ENCODE data around the gene IQSEC3. TPM values are rescaled to one million over a fixed set of nuclear protein-coding genes. Genes with fewer than 3 reads are reported as not detected.

The IQSEC3 gene
- total RNA-seq, 1 donor from 2014 or later: 4.5 TPM

DNA sequence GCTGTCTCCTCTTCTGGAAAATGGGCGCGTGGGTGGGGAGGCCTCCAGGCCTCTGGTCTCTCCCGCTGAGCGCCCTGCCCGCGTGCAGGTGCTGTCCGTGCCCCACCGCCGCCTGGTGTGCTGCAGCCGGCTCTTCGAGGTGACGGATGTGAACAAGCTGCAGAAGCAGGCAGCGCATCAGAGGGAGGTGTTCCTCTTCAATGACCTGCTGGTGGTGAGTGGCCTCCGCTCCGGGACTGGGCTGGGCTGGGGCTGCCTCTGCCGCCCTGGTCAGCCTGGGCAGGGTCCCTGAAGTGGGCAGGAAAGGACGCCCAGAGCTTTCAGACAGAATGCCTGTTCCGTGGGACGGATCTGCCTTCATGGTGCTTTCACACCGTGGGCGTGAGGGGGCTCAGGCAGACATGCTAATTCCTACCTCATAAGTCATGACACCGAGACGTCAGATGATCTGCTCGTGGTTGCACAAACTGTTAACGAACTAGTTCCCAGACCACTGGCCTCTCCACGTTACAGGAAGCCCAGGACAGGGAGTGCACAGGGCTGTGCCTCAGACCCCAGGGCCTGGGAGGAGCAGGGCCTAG lies 96.9 kb downstream of the IQSEC3 start:
- DNase-seq: no peak

DNA sequence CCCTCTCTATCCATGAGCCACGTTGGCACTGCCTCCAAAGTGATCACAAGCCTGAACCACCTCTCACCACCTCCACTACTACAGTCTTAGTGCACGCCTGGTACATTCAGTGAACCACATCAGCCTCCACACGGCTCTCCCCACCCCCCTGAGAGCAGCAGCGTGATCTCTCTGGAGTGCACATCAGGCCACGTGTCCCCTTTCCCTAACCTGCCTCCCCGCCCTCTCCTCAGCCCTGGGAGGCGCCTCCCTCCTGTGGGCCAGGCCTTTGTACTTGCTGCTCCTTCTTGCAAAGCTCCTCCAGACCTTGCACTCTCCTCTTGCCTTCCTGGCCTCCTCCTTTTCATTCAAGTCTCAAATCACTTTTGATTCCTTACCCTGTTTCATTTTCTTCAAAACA lies 97.6 kb downstream of the IQSEC3 start:
- no peak for DNase-seq

DNA sequence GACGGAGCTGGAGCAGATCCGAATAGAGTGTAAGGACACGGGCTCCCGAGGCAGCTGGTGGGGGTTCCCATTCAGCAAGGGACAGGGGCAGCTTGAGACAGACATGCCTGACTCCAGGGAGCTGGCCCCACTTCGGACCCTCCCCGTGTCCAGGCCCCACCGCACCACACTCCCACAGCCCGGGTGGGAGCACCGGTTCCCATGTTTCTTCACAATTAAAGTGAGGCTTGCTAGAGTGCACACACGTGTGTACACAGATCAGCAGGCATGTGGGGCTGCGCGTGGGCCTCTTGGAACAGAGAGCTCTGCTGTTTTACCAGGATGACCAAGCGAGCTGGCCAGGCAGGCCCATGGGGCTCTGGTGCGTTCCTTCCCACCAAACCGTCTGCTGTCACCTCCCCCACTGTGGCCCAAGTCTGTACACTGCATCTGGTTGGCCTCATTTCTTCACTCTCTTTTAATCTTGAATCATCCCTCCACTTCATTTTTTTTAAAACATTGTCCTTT lies 99.3 kb downstream of the IQSEC3 start:
- no peak for DNase-seq

DNA sequence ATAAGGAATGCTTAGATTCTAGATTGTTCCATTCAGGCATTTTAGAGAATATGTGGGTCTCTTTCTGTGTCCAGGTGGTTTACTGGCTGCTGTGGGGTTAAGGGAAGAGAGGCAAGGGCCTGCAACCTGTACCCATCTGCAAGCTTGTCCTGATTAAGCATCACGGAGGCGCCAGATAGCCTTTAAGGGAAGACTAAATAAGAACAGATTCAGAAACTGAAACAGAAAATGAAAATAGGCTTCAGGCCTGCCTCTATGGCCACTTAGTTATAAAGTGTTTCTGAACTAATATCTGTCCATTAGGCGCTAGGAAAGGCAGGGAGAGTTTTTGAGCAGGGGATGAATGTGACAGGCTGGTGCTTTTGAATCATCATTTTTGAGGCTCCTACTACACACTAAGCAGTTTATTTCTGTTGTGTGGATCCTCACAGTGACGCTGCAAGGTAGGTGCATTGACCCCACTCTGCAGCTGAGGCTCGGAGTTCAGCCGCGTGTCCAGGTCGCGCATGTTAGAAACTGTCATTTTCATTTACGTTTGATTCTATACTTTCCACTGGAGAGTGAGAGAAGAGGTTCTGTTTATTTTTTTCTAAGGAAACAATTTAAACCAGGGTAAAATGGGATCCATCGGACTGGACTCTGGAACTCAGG lies 100.0 kb downstream of the IQSEC3 start:
- DNase-seq: no peak

DNA sequence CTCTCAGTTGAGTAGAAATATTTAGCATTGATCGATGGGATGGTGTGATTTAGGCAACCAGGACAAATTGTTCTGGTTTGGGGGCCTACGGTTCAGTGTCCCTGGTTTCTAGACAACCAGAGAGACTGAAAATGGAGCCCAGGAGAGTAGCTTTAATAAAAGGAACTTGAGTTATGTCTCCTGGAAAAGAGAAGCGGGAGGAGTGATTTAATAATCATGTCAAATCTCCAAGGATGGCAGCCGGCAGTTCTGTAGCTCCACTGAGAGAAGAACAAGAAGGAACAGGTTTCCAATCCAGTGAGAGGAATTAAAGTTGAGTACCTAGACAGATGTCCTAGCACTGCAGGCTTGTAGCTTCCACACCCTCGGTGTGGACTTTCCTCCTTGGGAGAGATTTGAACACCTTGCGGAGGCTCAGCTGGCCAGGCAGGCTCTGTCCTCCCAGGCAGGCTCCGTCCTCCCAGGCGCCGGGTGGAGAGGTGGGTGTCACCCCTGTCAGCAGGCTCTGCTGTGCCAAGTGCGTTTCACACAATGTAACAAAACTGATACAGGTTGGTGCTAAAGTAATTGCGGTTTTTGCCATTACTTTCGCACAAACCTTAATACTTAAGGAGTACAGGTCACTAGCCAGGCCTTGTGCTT lies 101.5 kb downstream of the IQSEC3 start:
- no peak for DNase-seq

DNA sequence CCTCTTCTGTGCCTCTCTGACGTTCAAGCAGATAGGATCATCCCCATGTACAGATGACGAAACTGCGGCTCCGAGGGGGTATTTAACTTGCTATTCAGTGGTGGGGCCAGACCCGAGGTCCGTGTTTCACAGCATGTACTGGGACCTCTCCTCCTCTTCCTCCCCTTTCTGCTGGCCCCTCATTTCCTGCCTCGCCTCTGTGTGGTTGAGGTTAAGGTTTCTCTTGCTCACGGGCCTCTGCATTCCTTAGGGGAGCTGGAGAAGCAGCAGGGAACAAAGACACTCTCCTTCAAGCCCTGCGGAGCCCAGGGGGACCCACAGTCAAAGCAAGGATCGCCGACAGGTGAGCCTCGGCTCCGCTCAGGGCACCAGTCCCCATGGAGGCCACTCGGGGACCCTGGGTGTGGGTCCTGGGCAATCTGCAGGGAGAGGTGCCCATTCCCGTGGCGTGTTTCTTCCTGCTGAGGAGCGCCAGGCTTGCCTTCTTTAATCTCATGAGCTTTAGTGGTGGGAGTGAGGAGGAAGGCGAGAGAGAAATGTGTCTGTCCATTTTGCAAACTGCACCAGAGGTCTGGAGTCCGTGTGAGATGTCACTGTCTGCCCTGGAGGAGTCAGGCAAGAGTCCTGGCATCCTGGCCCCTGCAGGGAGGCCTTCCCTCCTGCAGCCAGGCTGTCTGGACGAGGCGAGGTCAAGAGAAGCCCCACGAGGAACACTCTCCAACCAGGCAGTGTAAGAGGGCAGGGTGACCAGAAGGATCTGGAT lies 102.4 kb downstream of the IQSEC3 start:
- no peak for DNase-seq

DNA sequence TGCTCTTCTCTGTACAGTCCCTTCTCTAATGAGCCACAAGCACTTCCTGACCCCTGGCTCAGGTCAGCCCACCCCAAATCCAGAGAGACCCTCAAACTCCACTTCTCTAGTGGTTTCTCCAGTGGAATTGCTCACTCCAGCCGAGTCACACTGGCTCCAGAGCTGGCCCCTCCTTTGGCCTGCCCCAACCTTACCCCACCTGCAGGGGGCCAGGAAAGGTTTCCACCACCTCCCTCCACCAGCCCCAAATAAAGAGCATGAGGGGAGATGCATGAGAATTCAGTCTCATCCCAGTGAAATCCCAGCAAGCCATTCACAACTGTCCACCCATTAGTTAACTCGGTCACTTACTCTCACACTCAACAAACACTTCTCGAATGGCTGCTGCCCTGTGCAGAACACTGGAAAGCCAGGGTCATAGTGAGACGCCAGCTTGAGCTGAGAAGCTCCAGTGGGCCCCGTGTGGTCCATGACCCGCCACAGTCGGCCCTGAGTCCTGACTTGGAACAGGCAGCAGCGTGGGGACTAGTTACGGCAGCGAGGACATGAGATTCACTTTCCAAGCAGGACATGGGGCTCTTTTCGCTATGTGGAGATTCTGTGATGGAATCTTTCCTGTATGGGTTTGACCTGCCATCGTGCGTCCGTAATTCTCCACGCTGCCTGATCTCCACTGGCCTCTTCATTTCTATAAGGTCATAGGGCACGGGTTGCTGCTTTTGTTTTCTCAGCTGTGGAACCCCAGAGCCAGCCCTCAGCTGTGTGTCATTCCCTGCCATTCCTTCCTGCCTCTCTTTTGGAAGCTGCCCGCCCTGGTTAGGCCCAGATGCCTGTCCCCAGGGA lies 103.2 kb downstream of the IQSEC3 start:
- DNase-seq: no peak

DNA sequence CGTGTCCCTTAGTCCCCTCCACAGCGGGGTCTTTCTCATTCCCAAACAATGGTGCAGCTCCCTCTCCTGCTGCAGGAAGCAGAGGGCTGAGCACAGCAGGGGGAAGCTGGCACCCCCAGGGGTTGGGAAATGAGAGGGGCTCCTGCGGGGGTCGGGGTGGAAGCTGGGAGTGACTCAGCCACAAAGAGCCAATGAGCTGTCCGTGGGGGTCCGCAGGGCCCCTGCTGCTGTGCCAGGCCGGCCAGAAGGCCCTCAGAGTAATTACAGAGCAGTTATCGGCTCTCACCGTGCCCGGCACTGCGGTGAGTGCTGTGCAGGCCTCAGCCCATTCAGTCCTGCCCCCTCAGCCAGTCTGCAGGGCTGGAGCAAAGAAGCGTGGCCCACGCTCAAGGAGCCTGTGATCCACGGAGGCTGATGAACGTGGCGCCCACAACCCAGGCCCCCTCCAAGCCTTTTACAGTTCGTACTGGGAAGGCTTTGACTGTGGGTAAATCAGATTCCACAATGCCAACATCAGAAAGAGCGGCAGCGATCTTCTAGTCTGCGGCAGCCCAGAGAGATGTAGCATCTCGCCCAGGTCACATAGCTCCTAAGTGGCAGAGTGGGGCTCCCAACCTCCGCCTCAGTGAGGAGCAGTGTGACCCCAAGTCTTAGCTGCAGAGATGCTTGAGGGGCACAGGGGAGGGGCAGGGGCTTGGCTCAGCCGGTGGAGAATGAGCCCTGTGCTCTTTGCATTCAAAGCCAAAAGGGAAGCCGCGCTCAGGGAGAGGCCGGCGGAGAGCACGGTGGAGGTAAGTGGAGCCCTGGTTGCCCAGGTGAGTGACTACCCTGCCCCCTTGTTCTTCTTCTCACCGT lies 104.0 kb downstream of the IQSEC3 start:
- DNase-seq: no peak

DNA sequence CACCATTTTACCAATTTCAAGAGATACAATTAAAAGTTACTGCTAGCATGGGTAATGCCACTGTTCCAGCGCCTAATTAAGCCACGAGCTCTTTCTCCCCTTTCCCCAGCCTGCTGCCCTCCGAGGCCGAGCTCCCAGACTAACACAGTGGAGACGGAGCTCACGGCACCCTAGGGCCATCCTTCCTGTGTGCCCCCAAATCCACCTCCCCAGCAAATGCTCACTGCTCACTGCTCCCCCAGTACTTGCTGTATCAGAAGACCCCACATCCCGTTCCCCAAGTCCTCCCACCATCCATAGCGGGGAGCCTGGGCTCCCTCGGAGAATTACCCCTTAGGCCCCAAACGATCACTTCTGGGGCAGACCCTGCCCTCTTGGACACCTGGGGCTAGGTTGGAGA lies 104.7 kb downstream of the IQSEC3 start:
- DNase-seq: no peak

DNA sequence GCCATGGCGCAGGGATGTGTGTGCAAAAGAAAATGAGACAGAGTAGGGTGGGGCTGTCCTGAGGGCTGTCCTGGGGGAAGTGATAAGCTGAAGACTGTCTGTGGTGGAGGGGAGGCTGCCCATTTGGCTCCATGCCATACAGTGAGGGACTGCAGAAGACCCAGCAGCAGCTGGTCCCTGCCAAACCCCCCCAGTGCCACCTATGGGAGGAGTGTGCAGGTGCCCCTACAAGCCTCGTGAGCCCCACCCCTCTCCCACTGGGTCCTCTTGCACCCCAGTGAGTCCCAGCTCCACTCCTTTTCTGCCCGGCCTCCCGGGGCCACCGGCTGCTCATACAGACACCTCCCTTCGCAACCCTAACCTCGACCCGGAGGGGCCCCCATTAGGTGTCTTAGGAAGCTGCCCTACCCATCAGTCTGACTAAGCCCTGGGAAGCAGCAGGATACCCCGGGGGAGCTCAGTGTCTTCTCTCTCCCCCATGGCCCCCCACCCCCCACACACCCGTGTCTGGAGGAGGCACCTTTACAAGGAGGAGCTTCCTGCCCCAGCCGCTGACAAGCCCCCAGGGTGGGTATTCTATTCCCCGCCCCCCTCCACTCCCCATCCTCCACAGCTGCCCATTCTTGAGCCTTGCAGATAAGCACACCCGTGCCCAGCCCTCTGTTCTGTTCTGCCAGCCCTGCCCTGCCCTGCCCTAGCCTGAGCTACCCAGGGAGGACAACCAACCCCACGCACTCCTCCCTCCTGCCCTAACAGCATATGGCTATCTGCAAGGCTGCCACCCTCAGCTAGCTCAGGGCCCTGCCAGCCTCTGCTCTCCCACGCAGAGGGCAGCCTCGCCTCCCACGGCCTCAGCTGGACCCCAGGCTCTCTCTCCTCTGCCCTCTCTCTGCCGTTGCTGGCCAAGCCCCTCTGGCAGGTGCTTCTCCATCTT lies 105.4 kb downstream of the IQSEC3 start:
- no peak for DNase-seq

DNA sequence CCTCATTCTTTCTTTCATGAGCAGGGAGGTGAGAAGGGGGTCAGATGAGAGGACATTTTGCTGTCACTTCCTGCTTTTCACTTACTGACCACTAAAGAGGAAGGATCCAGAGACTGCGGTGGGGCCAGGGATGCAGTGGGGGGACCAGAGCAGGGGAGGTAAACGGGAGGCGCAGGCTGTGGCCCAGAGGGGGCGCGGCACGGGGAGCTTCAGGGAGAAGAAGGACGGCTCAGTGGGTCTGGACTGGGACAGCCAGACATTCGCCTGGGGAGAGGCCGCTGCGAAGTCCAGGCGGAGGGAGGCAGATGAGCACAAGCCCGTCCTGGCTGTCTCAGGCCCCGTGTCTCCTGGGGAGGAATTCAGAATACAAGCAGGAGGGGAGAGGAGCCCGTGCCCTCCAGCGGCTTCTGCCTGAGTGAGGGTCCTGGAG lies 106.2 kb downstream of the IQSEC3 start:
- no peak for DNase-seq

DNA sequence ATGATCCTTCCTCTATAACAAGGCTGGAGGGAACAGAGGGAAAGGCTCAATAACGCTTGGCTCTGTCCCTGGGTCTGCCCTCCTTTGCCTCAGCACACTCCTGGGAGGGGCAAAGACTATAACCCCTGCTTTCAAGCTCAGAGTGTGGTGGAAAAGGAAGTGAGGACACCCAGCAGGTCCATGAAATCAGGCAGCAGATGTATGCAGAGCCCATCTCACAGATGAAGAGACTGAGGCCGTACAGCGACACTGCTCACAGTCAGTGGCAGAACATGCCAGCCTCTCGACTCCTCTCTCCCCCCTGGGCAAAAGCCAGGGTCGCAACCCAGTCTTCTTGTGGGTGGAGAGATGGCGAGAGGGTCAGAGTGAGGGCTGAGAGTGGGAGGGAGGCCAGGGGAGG lies 107.6 kb downstream of the IQSEC3 start:
- DNase-seq: no peak

DNA sequence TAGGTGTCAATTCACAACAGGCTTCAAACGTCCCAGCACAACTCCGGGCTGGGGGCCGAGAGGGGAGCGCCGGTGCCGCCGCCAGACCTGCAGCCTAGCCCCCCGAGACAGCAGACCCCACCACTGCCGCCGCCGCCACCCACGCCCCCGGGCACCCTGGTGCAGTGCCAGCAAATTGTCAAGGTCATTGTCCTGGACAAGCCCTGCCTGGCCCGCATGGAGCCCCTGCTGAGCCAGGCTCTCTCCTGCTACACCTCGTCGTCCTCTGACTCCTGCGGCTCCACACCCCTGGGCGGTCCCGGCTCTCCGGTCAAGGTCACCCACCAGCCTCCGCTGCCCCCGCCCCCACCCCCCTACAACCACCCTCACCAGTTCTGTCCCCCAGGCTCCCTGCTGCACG lies 108.0 kb downstream of the IQSEC3 start:
- no peak for DNase-seq

DNA sequence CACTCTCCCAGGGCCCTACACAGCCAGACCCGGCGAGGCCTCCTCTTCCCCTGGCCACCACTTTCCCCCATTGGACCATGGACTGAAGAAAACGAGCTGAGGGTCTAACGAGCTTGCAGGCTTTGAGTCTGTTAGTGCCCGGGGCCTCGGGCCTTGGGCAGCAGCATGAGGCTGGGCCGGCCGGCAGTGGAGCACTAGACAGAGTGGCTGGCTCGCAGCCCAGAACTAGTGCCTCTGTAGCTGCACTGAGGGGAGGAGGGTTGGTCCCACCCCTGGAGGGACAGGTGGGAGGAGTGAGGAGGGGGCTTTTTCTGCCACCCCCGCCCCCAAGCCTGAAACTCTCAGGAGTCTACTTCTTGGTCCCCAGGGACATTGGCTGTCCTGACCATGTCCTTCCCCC lies 108.7 kb downstream of the IQSEC3 start:
- no peak for DNase-seq

DNA sequence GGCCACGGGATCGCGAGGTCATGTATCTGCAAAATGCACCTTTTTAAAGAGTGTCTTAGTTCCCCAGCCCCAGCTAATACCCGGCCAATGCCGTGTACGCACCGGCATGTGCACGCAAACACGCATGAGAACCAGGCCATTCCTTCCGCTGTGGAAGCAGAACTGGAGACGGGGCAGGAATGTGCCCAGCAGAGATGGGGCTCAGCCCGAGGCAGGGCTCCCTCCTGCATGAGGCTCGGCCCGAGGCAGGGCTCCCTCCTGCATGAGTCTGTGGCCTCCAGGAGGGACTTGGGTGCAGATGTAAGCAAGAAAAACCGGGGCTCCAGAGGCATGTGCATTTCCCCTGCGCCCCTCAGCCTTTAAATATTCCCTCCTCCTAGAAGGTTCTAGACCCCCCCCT lies 109.2 kb downstream of the IQSEC3 start:
- no peak for DNase-seq

DNA sequence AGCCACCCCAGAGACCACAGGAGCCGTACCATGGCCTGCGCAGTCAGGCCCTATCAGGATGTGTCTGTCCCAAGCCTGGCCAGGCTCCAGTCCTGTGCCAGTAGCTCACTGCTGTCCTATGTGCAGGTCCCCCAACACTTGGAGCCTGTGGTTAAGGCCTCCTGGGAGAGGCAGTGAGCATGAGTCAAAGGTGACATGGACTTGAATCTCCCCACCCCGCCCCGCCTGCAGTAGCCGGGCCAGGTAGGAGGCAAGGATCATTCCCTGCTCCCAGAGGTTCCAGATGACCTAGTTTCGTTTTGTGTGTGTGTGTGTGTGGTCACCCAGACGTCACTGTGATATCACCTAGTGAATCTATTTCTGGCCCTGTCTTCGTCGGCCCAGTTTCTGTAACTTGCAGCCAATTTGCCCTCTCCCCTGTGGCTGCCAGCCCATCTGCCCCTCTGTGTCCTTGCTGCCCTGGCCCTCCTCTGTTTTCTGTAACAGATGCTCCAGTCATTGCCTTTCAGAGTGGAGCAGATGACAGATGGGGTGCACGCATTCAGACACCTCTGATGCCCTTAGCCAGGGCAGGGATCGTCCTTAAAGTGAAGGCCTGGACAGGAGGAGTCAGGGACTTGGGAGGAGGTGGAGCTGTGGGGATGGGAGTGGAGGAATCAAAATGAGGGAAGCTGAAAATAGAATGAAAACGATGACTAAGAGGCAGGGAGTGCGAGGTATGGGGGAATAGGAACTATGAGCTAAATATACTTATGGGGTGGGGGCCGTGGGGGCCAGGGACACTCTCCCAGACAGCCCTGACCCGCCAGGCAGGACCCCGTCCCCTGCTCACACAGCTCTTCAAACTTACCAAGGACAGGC lies 110.0 kb downstream of the IQSEC3 start:
- no peak for DNase-seq

DNA sequence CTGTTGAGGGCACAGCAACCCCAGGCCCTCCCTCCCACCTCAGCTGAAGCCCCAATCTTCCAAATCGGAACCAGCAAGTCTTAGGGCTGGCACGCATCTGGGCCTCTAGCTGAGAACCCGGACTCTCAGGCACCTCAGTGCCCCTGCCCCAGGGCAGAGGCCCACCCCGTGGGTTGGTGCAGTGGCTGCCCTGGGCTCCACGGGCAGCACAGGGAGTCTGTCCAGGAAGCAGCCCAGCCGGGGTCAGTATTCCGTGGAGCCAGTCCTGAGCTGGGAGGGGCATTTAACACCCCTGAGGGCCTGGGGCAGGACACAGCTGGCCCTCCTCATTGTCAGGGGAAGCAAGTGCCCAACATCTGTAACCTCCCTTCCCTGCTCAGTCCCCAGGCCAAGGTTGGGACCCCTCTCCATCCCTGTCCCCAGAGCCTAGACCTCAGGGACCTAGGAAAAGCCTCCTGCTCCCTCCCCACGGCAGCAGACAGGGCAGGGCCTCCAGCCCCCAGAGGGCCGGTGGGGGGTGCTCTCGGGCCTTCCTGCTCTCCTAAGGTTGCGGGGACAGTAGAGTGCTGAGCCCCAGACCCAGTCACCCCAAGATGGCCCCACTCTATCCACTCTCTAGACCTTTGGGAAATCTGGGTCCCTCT lies 110.9 kb downstream of the IQSEC3 start:
- no peak for DNase-seq
